Endothelial cell of umbilical vein (primary cell): Measurements from ENCODE around the gene BRINP2. TPM values are rescaled to one million over a fixed set of nuclear protein-coding genes. Genes with fewer than 3 reads are reported as not detected.

Experiments used
- BruUV-seq: library from RNA; stranded (reverse); fragments of 400-500 nt; replicated peaks from 2 replicates; lab custom pipeline; 2021; lab: Mats Ljungman, UMichigan
- CTCF ChIA-PET: fragments of 300-600, 350-600 bp; sonication (Branson Sonifier 250); formaldehyde crosslinking; loops from one replicate; lab custom pipeline; 2021; ENCODE audit warnings: antibody characterized with exemption, inconsistent platforms; lab: Charles Lee
- POLR2A ChIA-PET: fragments of 300-600, 350-600 bp; sonication (Branson Sonifier 250); formaldehyde crosslinking; loops from one replicate; lab custom pipeline; 2021; ENCODE audit warnings: antibody characterized with exemption, inconsistent platforms; lab: Charles Lee
- DNase-seq: peaks from one replicate; pipeline ENCODE4 v3.0.0-alpha.2; 2011; ENCODE audit warnings: low read depth, low spot score
- FAIRE-seq: peaks from 2 replicates; lab custom pipeline; 2011; peaks lifted over from hg19 to GRCh38; lab: Jason Lieb, UNC
- H2AFZ ChIP-seq: 2 replicates; pipeline ENCODE4 v1.6.0; 2012; ENCODE audit warnings: low read depth, low read length, control low read depth, inconsistent platforms
- H3K27ac ChIP-seq: 2 replicates; pipeline ENCODE4 v1.5.1; 2011; ENCODE audit warnings: low read depth, mild to moderate bottlenecking, control low read depth, low read length, moderate library complexity; ENCODE audit not compliant: insufficient read depth
- H3K27me3 ChIP-seq, 2 experiments: 2 replicates each; pipeline versions ENCODE4 v1.6.0 to v1.6.1; 2011; ENCODE audit warnings: low read length in 2 of 2, mixed read lengths in 1 of 2; ENCODE audit not compliant: control insufficient read depth in 2 of 2, insufficient read depth in 2 of 2
- H3K36me3 ChIP-seq, 2 experiments: 2 replicates in 1 of 2; 3 replicates in 1 of 2; pipeline ENCODE4 v1.5.1; 2011; ENCODE audit warnings: low read length in 2 of 2, mild to moderate bottlenecking in 1 of 2, moderate library complexity in 1 of 2; ENCODE audit not compliant: control insufficient read depth in 2 of 2, insufficient read depth in 2 of 2; ENCODE audit errors: extremely low read depth in 1 of 2
- H3K4me1 ChIP-seq: 3 replicates; pipeline ENCODE4 v1.5.1; 2011; ENCODE audit warnings: mild to moderate bottlenecking, low read length; ENCODE audit not compliant: control insufficient read depth, insufficient read depth; ENCODE audit errors: extremely low read depth
- H3K4me2 ChIP-seq: 2 replicates; pipeline ENCODE4 v1.6.1; 2011; ENCODE audit warnings: low read length, control low read depth, mixed read lengths; ENCODE audit not compliant: insufficient read depth
- H3K4me3 ChIP-seq, 3 experiments: fragments of 200-600 bp in 1 of 3; sonication (generic), shearing (Covaris generic) in 1 of 3; replicated peaks in 1 of 3; 2 replicates each; pipeline ENCODE4 v1.5.1; 2011 to 2016; ENCODE audit warnings: control low read depth in 3 of 3, low read length in 3 of 3, mild to moderate bottlenecking in 2 of 3, inconsistent platforms in 1 of 3, low read depth in 1 of 3, moderate library complexity in 1 of 3; ENCODE audit not compliant: insufficient read depth in 1 of 3
- H3K79me2 ChIP-seq: 2 replicates; pipeline ENCODE4 v1.6.0; 2012; ENCODE audit warnings: low read length, inconsistent platforms; ENCODE audit not compliant: control insufficient read depth, insufficient read depth
- H3K9ac ChIP-seq: replicated peaks from 2 replicates; pipeline ENCODE3; 2011; ENCODE audit warnings: low read length, control low read depth; ENCODE audit not compliant: insufficient read depth; ENCODE audit errors: extremely low read depth
- H3K9me1 ChIP-seq: replicated peaks from 3 replicates; pipeline ENCODE4 v1.6.0; 2011; ENCODE audit warnings: mild to moderate bottlenecking, low read length; ENCODE audit not compliant: control insufficient read depth, insufficient read depth; ENCODE audit errors: extremely low read depth
- H3K9me3 ChIP-seq: replicated peaks from 2 replicates; pipeline ENCODE4 v1.5.1; 2012; ENCODE audit warnings: low read length, inconsistent platforms; ENCODE audit not compliant: control insufficient read depth, insufficient read depth
- H4K20me1 ChIP-seq: replicated peaks from 2 replicates; pipeline ENCODE3; 2011; ENCODE audit warnings: mild to moderate bottlenecking, low read length; ENCODE audit not compliant: control insufficient read depth, insufficient read depth; ENCODE audit errors: extremely low read depth
- CTCF ChIP-seq, 2 donors: IDR thresholded peaks; 1 replicate in 1 of 2; 2 replicates in 1 of 2; pipeline ENCODE4 v1.5.1; 2011; ENCODE audit warnings: low read length in 2 of 2, mild to moderate bottlenecking in 2 of 2, moderate library complexity in 2 of 2, control low read depth in 1 of 2, inconsistent platforms in 1 of 2, low read depth in 1 of 2; ENCODE audit not compliant: insufficient read depth in 1 of 2; ENCODE audit errors: extremely low read depth in 1 of 2
- EZH2 ChIP-seq: IDR thresholded peaks from 2 replicates; pipeline ENCODE4 v1.6.1; 2012; ENCODE audit warnings: borderline replicate concordance, low read depth, mild to moderate bottlenecking, moderate library complexity, low read length, inconsistent platforms; ENCODE audit not compliant: severe bottlenecking
- FOS ChIP-seq: IDR thresholded peaks from 2 replicates; pipeline ENCODE4 v1.6.1; 2011; ENCODE audit warnings: mild to moderate bottlenecking, low read length, moderate library complexity, borderline replicate concordance; ENCODE audit not compliant: insufficient read depth
- GATA2 ChIP-seq: IDR thresholded peaks from 2 replicates; pipeline ENCODE4 v1.7.0; 2011; ENCODE audit warnings: low read depth, mild to moderate bottlenecking, moderate library complexity, mixed read lengths, low read length; ENCODE audit not compliant: insufficient read length, insufficient read depth
- JUN ChIP-seq: IDR thresholded peaks from 2 replicates; pipeline ENCODE4 v1.6.1; 2011; ENCODE audit warnings: borderline replicate concordance, low read depth; ENCODE audit not compliant: insufficient read length, insufficient read depth
- MAX ChIP-seq: IDR thresholded peaks from 2 replicates; pipeline ENCODE4 v1.6.1; 2011; ENCODE audit not compliant: insufficient read depth, insufficient read length
- MYC ChIP-seq: IDR thresholded peaks from one replicate; pipeline ENCODE4 v1.6.1; 2011; ENCODE audit warnings: mild to moderate bottlenecking, low read depth, low read length
- POLR2A ChIP-seq: IDR thresholded peaks from 2 replicates; pipeline ENCODE4 v1.6.1; 2012; ENCODE audit warnings: low read depth, mild to moderate bottlenecking, control low read depth, low read length
- POLR2AphosphoS5 ChIP-seq: IDR thresholded peaks from 2 replicates; pipeline ENCODE4 v1.6.1; 2012; ENCODE audit warnings: low read depth, mild to moderate bottlenecking, control low read depth, low read length, moderate library complexity; ENCODE audit not compliant: insufficient read depth
- dilution Hi-C: fragments of 300-500 bp; cut with MboI; formaldehyde crosslinking; loops from one replicate; pipeline ENCODE4 v1.15.0; 2019; ENCODE audit warnings: low sequenced_read_pairs; ENCODE audit not compliant: extremely low pct_ligation_motif_present
- intact Hi-C: fragments of 100-400 bp; cut with micrococcal nuclease; formaldehyde crosslinking; loops from one replicate; pipeline ENCODE4 v1.10.0; 2022
- polyA plus RNA-seq, 4 experiments: library from polyadenylated mRNA; depleted of rRNA in 3 of 4; stranded (reverse) in 3 of 4; unstranded in 1 of 4; fragments of >200 nt; gene quantifications; 2 replicates each; pipeline versions ENCODE4 v1.2.1 to v1.2.3, GENCODE V29; 2011 to 2012; ENCODE audit warnings: missing spikeins in 1 of 4
- total RNA-seq: library from RNA; stranded (reverse); gene quantifications from 2 replicates; pipeline ENCODE4 v1.2.3, GENCODE V29; 2021

Gene BRINP2
- total and polyA plus RNA-seq, 2 donors (not counting 3 experiments of a cell fraction or from before 2014, with no cell fraction given): not detected

- no TSS peak for BruUV-seq
- H3K9ac ChIP-seq: no peak overlapping the region
- POLR2A ChIA-PET: no interaction called here
- H3K4me1 ChIP-seq: peaks cover 8% of the 10 kb centered on the region
- H3K4me2 ChIP-seq: no peak overlapping the region
- no peak overlapping the region for H3K27ac ChIP-seq
- no peak for TF ChIP-seq MAX
- no peak for TF ChIP-seq JUN
- no peak for TF ChIP-seq GATA2
- no peak for TF ChIP-seq EZH2
- TF ChIP-seq POLR2AphosphoS5: no peak
- dilution Hi-C loops (no loop called here), intact Hi-C loops (loop anchor here (5.0 kb wide), 1 partner anchor 360 kb away; no protein-coding TSS in a partner anchor)
- no peaks in the 10 kb centered on the region for H3K27me3 ChIP-seq
- DNase-seq (no peak), FAIRE-seq (no peak)
- no peaks in the 10 kb centered on the region for H3K79me2 ChIP-seq
- no peak overlapping the region for H2AFZ ChIP-seq
- no peak overlapping the region for H3K4me3 ChIP-seq
- no peaks in the 10 kb centered on the region for H3K9me1 ChIP-seq
- H4K20me1 ChIP-seq: no peaks in the 10 kb centered on the region
- CTCF ChIA-PET: interaction anchor here (1.4 kb wide), 1 partner anchor 688 kb away, joined by 5 read pairs; no protein-coding TSS in a partner anchor
- no peaks in the 10 kb centered on the region for H3K9me3 ChIP-seq
- H3K36me3 ChIP-seq: no peaks in the 10 kb centered on the region
Observed at GRCh38 chr1:177257576-177257975, 86.8 kb downstream of the BRINP2 start.

GRCh38 chr1:177270863-177271262, 100.1 kb downstream of the BRINP2 start:
- H3K27me3 ChIP-seq: no peaks in the 10 kb centered on the region
- intact Hi-C loops (no loop called here), dilution Hi-C loops (no loop called here)
- no peak overlapping the region for H3K4me2 ChIP-seq
- H3K9me1 ChIP-seq: no peaks in the 10 kb centered on the region
- no peaks in the 10 kb centered on the region for H4K20me1 ChIP-seq
- FAIRE-seq: no peak
- CTCF ChIA-PET: no interaction called here
- H3K27ac ChIP-seq: no peak overlapping the region
- BruUV-seq: no TSS peak
- TF ChIP-seq CTCF (IDR thresholded peaks at IDR 0.05; ENCODE audit: extremely low read depth in 1 of 2, insufficient read depth in 1 of 2, low read depth in 1 of 2, low read length in 2 of 2) (no peak), MYC (no peak), POLR2A (no peak), EZH2 (no peak), FOS (no peak), JUN (no peak), MAX (no peak), POLR2AphosphoS5 (no peak), GATA2 (no peak)
- H3K9me3 ChIP-seq: no peaks in the 10 kb centered on the region
- H3K9ac ChIP-seq: no peak overlapping the region
- H3K79me2 ChIP-seq: no peaks in the 10 kb centered on the region
- DNase-seq: no peak
- H3K4me3 ChIP-seq: no peak overlapping the region
- H2AFZ ChIP-seq: no peak overlapping the region
- H3K4me1 ChIP-seq: no peaks in the 10 kb centered on the region
- no peaks in the 10 kb centered on the region for H3K36me3 ChIP-seq
- POLR2A ChIA-PET: no interaction called here
